Breast epithelium (tissue), 3 donors: ENCODE results near the gene ADCY2.

Experiments used
- POLR2A ChIP-seq: fragments of 450-650 bp; IDR thresholded peaks from one replicate; pipeline ENCODE4 v1.6.1; 2016; ENCODE audit warnings: antibody characterized with exemption, mild to moderate bottlenecking, moderate library complexity
- POLR2AphosphoS5 ChIP-seq, 3 donors: sonication (generic); formaldehyde crosslinking; IDR thresholded peaks; one replicate each; pipeline ENCODE4 v1.6.1; 2017; ENCODE audit warnings: antibody characterized with exemption in 3 of 3

- TF ChIP-seq POLR2A (no peak), POLR2AphosphoS5 (IDR thresholded peaks at IDR 0.05) (no peak)
Measured at GRCh38 chr5:7824995-7825394, 429.1 kb downstream of the ADCY2 start.
